NOMO-1 treated with DMSO at 0.1 percent for 48 hours (cell line): Measurements from ENCODE around the gene SLC30A3.
"Not testable (repeated sequence)": the region's sequence is repeated elsewhere in the genome, so short reads cannot be mapped to it uniquely, and the experiment has no call there.

ENCODE experiments used
- DNase-seq: peaks from one replicate; lab custom pipeline; 2025; ENCODE audit not compliant: unreplicated experiment; lab: John Stamatoyannopoulos, UW

SLC30A3 gene, protein sequence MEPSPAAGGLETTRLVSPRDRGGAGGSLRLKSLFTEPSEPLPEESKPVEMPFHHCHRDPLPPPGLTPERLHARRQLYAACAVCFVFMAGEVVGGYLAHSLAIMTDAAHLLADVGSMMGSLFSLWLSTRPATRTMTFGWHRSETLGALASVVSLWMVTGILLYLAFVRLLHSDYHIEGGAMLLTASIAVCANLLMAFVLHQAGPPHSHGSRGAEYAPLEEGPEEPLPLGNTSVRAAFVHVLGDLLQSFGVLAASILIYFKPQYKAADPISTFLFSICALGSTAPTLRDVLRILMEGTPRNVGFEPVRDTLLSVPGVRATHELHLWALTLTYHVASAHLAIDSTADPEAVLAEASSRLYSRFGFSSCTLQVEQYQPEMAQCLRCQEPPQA

DNA sequence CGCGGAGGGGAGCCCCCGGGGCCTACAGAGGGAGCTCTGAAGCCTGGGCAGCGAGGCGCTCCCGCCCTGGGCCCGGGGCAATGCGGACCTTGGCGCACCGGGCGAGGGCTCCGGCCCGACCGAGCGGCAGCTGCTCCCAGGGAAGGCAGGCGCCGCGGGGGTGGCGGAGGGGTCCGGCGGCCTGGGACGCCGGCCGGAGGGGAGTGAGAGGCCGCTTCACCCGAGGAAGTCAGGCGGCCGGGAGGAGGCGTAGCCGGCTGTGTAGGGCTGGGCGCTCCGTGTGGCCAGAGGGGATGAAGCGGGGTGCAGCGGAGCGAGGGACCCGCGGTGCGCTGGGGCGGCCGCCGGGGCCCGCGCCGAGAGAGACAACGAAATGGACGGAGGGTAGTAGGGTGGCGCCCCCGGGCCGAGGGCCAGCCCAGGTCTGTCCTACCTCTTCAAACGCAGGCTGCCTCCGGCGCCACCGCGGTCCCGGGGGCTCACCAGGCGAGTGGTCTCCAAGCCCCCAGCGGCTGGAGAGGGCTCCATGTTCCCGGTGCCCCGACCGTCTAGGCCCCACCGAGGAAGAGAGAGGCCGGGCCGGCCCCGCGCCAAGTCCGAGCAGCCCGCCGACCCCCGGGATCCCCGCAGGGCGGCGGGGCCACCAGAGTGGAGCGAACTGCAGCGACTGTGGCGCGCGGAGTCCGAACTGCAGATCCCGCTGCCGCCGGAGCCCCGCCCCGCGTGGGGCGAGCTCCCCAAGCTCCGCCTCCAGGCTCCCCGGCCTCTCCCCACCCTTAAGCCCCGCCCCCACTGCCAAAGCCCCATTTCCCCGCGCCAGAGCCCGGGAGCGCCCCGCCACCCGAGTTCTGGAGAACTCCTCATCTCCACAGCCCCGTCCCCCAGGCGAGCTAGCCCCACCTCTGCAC is at the start of gene SLC30A3:
Gene SLC30A3 (minus strand): TSS at position 669 of the 908 bp plus-strand sequence. CDS start 141 bp downstream, at position 528.
- peak; percentile 38 for DNase-seq

DNA sequence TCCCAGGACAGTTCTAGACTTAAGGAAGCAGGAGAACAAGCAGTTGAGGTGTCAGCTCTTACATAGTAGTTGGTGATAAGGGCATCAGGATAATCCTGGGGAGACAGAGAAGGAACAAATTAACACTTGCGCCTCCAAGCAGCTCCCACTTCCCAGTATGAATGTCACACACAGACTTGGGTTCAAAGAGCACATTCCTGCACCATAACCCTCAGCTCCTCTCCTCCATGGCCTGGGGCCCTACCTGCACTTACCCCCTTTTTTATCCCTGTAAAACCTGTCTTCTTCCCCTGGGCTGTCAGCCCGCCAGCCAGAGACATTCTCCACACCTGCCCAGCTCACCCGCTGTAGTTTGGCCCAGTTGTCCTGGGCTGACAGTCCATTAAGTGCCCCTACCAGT is 49.3 kb upstream of the SLC30A3 start:
- DNase-seq, result no peak

DNA sequence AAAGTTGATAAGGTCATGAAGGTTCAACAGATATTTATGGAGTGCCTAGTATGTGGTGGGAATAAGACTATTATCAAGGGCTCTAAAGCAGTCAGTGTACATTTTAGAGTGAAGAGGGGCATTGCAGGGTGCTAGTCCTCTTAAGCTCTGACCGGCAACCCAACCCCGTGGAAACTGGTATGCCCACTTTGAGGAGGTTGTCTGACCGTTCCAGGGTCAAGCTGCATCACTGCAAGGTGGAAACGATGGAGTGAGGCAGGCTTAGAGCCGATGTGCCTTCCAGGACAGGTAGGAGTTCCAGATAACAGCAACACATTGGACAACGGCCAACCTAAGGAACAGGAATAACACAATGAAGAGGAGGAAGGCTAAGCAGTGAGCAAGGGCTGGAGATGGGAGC is 46.8 kb upstream of the SLC30A3 start:
- DNase-seq, result no peak

DNA sequence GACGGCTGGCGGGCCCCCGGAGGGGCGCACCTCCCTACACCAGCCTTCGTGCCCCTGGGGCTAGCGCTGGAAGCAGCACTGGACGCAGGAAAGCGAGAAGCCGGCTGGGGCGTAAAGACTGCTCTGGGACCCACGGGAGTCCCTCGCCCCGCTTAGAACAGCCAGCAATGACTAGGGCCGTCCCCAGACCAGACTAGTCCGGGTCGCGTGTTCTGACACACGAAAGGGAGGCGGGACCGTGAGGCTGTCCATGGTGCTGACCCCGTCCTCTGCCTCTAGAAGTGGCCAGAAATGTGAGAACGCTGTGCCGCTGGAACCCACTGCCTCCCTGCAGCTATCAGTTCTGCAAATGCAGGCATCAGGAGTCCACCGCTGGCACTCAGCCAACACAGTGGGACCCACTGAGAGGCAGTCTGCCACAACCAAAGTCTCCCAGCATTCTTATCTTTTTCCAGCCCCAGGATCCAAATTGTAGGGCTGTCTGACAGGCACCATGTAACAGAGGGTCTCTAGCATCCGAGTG is 45.6 kb upstream of the SLC30A3 start, which contains the start of gene UCN:
Gene UCN (minus strand): TSS at position 87 of the 523 bp plus-strand sequence. CDS start 550 bp downstream, outside the sequence.
- DNase-seq, result no peak

DNA sequence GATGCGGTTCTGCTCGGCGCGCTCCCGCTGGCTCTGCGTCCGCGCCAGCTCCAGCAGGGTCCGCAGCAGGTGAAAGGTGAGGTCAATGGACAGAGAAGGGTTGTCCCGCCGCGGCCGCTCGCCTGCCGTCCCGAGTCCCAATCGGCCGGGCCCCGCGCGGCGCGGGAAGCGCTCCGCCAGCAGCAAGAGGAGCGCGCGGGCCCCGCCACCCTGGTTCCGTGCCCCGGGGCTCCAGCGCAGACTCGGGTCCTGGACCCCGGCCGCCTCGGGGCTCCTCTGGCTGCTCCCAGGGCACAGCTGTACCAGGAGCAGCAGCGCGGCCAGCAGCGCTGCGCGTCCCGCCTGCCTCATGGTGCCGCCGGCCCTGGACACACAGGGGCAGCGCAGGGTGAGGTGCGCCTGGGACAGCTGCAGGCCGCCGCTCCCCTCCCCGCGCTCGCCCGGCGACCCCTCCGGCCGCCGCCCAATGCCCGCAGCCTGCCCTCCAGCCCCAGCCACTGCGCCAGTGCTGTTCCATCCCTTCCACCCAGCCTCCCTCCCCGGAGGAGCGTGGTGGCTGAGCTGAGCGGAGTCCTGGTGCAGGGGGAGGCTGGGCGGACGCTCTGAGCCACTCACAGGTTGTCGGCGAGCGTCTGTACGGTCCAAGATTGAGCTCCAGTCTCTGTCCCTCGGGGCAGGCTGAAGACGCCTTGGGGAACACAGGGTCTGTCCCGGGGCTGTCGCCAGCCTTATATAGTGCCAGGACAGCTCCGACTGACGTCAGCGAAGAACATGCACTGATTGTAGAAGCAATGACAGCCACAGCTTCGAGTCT is 44.9 kb upstream of the SLC30A3 start:
- DNase-seq, result no peak

DNA sequence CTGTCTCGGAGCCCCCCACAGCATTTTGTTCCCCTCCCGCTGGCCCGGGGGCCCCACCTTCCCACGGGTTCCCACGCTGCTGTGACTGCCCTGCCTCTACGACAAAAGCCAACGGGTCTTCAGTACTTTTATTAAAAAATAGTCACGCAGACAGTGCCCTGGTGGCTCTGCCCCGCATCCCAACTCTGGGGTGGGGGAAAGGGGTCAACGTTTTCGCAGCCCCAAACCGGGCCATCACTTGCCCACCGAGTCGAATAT is 44.4 kb upstream of the SLC30A3 start:
- DNase-seq, result no peak

DNA sequence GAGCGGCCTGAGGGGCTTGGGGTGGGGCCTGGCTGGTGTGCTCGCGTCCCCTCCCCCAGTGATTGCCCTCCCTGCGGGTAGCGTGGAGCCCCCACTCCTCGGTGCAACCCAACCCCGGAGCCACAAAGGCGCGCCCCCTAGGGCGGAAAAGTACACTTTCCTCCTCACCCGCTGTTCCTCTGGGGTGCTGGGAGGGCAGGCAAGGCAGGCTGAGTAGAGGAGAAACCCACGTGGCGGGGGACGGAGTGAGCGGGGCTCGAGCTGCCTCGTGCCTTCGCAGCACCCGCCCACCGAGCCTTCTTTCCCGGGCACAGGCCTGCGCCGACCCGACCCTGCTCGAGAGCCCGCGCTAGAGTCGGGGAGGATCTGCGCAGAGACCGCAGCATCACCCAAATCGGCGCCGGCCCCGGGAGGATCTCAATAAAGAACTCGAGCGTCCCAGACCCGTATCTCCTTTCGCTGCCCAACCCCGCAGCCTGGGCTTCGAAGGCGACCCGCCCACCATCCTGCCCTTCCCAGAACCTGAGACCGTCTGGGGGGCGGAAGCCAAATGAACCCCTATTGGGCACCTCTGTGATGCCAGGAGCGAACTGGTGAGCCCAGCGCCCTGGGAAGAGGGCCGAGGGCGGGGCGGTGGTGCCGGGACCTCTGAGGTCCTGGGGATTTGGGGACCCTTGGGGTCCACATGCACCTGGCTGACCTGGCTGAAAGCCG is 43.9 kb upstream of the SLC30A3 start:
- DNase-seq, result no peak

DNA sequence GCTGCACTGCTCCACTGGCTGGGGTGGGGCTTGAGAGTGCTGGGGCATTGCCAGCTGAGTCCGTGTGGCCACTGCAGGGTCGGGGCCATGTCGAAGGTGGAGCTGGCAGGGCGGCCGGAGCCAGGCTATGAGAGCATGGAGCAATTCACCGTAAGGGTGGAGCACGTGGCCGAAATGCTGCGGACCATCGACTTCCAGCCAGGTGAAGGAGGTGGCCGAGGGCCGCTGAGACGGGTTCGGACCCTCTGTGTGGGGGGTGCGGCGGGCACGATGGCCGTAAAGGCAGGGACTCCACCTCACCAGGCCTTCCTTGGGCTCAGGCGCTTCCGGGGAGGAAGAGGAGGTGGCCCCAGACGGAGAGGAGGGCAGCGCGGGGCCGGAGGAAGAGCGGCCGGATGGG is 43.3 kb upstream of the SLC30A3 start:
- no peak for DNase-seq

DNA sequence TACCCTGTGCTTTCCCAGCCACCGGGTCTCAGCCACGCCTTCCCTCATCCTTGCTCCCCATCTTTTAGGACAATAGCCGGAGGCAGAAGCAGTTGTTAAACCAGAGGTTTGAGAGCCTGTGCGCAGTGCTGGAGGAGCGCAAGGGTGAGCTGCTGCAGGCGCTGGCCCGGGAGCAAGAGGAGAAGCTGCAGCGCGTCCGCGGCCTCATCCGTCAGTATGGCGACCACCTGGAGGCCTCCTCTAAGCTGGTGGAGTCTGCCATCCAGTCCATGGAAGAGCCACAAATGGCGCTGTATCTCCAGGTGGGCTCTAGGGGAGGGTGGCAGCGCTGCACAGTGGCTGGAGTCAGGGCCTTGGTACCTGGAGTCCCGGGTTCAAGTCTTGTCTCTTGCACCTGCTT is 42.7 kb upstream of the SLC30A3 start:
- DNase-seq, result no peak

DNA sequence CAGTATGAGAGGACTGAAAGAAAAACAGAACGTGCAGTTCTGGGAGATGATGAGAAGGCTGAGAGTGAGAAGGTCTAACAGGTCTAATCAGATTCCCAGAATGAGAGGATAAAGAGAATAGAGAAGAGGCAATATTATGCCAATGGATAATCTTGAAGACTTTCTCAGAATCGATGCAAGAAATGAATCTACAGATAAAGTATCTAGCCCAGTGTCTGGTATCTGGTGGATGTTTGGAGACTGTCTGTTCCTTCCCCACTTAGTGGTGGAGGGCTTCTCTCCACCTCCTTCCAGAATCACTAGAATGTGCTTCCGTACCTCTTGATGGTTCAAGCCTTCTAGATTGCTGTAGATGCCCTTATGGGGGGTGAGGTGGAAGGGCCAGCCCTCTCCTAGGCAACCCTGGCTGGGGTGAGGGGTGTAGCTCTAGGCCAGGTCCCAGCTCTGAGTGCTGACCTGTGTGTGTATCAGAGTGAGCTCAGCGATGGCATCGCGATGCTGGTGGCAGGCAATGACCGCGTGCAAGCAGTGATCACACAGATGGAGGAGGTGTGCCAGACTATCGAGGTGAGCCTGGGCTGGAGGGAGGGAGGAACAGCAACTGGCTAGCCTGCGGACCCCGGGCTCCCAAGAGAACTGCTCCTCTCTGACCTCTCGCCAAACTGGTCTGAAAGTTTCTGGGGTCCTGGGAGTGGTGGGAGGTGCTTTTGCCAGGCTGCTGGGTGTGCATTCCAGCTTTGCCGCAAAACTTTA is 41.8 kb upstream of the SLC30A3 start:
- no peak for DNase-seq

DNA sequence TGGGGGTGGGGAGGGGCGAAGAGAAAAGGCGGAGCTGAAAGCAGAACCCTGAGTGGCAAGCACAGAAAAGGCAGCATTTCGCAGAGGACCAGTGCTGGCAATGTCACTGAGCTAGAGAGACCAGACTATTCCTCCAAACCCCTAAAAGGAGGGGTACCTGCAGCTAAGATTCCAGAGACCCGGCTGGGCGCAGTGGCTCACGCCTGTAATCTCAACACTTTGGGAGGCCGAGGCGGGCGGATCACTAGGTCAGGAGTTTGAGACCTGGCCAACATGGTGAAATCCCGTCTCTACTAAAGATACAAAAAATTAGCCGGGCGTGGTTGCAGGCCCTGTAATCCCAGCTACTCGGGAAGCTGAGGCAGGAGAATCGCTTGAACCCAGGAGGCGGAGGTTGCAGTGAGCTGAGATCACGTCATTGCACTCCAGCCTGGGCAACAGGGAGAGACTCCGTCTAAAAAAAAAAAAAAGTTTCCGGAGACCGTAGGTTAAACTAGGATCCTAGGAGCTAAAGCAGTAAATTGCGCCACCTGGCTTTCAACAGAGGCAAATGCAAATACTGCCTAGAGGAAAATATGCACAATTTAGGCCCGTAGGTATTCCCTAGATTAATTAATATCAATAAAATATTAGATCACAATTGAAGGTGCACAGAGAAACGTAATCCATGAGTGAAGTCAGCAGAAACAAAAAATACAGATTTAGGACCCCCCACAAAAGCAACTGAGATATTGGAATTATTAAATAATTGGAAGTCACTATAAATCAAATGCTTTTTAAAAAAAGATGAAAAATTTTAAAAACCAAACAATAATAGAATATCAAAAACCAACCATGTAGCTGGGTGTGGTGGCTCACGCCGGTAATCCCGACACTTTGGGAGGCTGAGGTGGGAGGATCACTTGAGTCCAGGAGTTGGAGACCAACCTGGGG is 40.5 kb upstream of the SLC30A3 start:
- peak; percentile 75 for DNase-seq

DNA sequence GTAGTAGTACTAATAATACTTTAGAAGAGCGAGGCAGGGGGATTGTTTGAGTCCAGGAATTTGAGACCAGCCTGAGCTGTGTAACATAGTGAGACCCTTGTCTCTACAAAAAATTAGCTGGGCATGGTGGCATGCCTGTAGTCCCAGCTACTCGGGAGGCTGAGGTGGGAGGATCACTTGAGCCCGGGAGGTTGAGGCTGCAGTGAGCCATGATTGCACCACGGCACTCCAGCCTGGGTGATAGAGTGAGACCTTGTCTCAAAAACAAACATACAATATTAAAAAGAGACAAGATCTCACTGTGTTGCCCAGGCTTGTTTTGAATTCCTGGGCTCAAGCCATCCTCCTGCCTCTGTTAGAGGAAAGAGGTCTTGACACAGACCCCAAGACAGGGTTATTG is 37.8 kb upstream of the SLC30A3 start:
- not testable (repeated sequence) for DNase-seq

DNA sequence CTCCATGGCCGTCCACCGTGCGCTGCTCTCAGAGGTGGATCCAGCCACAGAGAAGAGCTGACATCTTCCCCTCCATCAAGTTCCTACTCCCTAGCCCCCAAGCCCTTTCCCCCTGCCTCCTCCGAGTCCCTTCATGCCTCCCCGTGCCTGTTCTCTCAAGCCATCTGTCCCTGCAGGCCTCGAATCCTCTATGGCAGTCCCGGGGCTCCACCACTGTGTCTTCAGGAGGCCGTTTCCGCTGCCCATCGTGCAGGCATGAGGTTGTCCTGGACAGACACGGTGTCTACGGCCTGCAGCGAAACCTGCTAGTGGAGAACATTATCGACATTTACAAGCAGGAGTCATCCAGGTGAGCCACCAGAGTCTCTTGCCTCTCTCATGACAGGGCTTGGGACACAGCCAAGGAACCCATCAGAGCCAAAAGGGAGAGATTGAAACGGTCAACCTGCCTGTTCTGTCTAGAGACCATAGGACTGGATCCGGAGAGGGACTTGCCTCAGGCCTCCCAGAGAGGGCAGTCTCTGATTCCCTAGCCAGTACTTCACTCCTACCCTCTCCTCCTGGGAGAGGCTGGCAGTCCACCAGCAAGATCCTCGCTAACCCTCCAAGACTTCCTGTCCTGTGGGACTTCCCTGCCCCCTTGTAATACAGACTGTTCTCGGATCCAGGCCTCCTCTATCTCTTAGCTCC is 35.7 kb upstream of the SLC30A3 start:
- no peak for DNase-seq

DNA sequence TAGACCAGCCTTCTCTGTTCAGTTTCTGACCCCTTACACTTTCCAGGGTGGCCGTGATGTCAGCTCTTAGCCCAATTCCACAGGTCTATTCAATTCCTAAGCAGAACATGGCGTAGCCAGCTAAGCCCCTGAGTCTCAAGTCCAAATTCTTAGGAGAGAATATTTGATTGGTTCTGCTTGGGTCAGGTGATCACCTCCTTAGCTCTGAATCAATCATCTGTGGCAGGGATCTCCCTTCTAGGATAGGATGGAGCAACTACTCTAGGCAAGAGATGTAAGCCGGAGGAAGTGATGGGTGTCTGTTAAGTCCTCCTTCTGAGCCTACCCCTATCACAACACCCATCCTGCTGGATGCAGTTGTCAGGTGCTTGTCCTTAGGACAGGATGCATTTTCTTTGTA is 34.3 kb upstream of the SLC30A3 start:
- DNase-seq, result no peak

DNA sequence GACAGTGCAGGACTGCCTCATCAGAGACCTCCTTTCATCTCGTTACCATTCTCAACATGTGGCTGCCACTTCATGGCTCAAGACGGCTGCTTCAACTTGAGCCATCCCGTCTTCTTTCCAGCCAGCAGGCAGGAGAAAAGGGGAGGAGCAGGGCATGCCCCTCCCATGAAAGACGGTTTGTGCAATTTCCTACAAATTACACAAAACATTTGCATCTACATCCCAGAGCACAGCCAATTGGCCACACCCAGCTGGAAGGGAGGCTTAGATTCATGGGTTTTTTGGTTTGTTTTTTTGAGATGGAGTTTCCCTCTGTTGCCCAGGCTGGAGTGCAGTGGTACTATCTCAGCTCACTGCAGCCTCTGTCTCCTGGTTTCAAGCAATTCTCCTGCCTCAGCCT is 33.6 kb upstream of the SLC30A3 start:
- DNase-seq, result peak; percentile 31

DNA sequence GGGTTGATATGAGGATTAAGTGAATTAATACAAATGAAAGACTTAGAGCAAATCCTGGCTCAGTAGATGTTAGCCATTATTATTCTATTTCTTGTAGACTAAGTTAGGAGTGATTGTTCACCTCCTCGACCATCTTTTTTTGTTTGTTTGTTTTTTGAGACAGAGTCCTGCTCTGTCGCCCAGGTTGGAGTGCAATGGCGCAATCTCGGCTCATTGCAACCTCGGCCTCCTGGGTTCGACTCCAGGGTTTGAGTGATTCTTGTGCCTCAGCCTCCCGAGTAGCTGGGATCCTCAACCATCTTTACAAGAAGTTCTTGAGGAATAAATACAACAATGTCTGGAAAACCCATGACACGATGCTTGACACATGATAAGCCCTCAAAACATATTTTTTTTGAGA is 32.1 kb upstream of the SLC30A3 start:
- DNase-seq, result no peak

DNA sequence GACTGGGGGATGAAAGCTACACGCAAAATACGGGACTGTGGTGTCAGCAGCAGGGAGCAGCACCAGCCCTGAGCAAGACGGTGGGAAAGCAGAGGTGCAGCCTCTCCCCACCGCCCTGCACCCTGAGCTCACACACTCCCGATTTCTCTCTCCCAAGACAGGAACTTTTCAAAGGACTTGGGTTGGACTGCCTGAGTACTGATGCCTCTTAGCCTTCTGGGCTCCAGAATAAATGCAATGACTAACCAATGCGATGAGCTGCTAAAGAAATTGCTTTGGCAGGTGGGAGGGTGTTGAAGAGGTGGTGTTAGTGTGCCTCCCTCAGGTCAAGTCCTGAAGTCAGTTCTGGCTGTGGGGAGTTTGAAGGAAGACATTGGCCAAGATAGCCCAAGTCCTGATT is 29.0 kb upstream of the SLC30A3 start:
- DNase-seq, result no peak

DNA sequence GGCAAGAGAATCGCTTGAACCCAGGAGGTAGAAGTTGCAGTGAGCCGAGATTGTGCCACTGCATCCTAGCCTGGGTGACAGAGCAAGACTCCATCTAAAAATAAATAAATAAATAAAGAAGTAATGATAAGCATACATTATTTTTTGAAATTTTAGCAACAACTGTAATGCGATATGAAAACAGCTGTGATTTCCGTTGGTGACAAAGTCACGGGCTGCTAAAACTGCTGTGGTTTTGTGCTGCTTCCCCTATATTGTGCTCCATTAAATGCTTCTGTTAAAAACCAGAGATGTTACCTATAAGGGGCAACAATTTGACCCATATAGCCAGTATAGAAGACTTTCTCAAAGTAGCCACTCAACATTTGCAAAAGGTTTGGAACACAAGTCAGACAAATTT is 27.7 kb upstream of the SLC30A3 start:
- peak; percentile 13 for DNase-seq
